ENCODE data around the gene SLC22A5.

DNA sequence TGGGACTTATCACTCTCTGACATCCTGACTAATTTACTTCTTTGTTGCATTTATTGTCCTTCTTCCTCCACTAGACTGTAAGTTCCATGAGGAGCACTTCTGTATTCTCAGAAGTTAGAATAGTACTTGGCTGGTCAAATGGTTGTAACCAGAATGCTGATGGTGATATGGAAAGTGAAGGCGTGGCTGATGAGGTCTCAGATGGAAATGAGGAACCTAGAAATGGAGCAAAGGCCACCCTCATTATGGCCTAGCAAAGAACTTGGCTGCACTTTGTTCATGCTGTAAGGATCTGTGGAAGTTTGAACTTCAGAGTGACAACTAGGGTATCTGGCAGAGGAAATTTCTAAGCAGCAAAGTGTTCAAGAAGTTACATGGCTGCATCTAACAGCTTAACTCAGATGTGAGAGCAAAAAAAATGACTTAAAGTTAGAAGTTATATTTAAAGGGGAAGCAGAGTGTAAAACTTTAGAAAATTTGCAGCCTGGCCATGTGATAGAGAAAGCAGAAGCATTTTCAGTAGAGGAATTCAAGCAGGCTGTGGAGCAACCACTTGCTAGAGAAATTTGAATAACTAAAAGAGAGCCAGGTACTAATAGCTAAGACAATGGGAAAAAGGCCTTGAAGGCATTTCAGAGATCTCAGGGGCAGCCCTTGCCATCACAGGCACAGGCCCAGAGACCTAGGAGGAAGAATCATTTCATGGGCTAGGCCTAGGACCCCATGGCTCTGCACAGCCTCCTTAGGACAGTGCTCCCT, 14.9 kb upstream of the SLC22A5 start:
- TF ChIP-seq ZBTB44 (tag by site-specific recombination; IDR thresholded peaks at IDR 0.05) (no peak), CTCF (tag by site-specific recombination; IDR thresholded peaks at IDR 0.05) (no peak), ZNF704 (tag by site-specific recombination; IDR thresholded peaks at IDR 0.05) (no peak), TCF7L2 (IDR thresholded peaks at IDR 0.05; ENCODE audit: borderline replicate concordance, low read depth, low read length) (no peak), ZNF670 (tag by site-specific recombination; IDR thresholded peaks at IDR 0.05; ENCODE audit: low read depth) (no peak), RBAK (tag by site-specific recombination; IDR thresholded peaks at IDR 0.05) (no peak), ZBTB20 (tag by site-specific recombination; IDR thresholded peaks at IDR 0.05) (no peak), ZNF121 (tag by site-specific recombination; IDR thresholded peaks at IDR 0.05) (no peak), ZSCAN18 (tag by site-specific recombination; IDR thresholded peaks at IDR 0.05) (no peak), ZBTB8A (tag by site-specific recombination; IDR thresholded peaks at IDR 0.05) (no peak), ZNF423 (tag by site-specific recombination; IDR thresholded peaks at IDR 0.05) (no peak)
- TF ChIP-seq, protein P1, sequence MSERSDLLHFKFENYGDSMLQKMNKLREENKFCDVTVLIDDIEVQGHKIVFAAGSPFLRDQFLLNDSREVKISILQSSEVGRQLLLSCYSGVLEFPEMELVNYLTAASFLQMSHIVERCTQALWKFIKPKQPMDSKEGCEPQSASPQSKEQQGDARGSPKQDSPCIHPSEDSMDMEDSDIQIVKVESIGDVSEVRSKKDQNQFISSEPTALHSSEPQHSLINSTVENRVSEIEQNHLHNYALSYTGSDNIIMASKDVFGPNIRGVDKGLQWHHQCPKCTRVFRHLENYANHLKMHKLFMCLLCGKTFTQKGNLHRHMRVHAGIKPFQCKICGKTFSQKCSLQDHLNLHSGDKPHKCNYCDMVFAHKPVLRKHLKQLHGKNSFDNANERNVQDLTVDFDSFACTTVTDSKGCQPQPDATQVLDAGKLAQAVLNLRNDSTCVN (tag by site-specific recombination; optimal IDR thresholded peaks at IDR 0.05), result no peak

Data from HEK293 (cell line).